ENCODE results near the gene TMEM132E.

TMEM132E gene

GRCh38 chr17:34671191-34671590, 91.8 kb downstream of the TMEM132E start:
- no peak for TF ChIP-seq TSHZ2 (CRISPR knock-in tag; IDR thresholded peaks at IDR 0.05)
- TF ChIP-seq ESRRG (CRISPR knock-in tag; IDR thresholded peaks at IDR 0.05): no peak
- TF ChIP-seq POU6F1 (CRISPR knock-in tag; IDR thresholded peaks at IDR 0.05; ENCODE audit: borderline replicate concordance, low read depth): no peak
- TF ChIP-seq SNAI2 (CRISPR knock-in tag; IDR thresholded peaks at IDR 0.05): no peak
- TF ChIP-seq ZNF8 (CRISPR knock-in tag; IDR thresholded peaks at IDR 0.05): no peak
- no peak for TF ChIP-seq CSDC2 (CRISPR knock-in tag; IDR thresholded peaks at IDR 0.05)
- no peak for TF ChIP-seq RARB (CRISPR knock-in tag; IDR thresholded peaks at IDR 0.05)
- no peak for TF ChIP-seq TCF4 (CRISPR knock-in tag; IDR thresholded peaks at IDR 0.05; ENCODE audit: borderline replicate concordance)
- no peak for TF ChIP-seq ISL1 (CRISPR knock-in tag; IDR thresholded peaks at IDR 0.05)
- TF ChIP-seq GLIS3 (CRISPR knock-in tag; IDR thresholded peaks at IDR 0.05): no peak
- ATAC-seq: no peak

- TF ChIP-seq ZNF70 (CRISPR knock-in tag; IDR thresholded peaks at IDR 0.05) (no peak), PATZ1 (CRISPR knock-in tag; IDR thresholded peaks at IDR 0.05; ENCODE audit: borderline replicate concordance) (no peak), TOX (CRISPR knock-in tag; IDR thresholded peaks at IDR 0.05; ENCODE audit: borderline replicate concordance) (no peak), ZNF565 (CRISPR knock-in tag; conservative IDR thresholded peaks at IDR 0.05; ENCODE audit: low read depth) (no peak), RARB (CRISPR knock-in tag; IDR thresholded peaks at IDR 0.05) (no peak), SNAI2 (CRISPR knock-in tag; IDR thresholded peaks at IDR 0.05) (no peak), TSHZ2 (CRISPR knock-in tag; IDR thresholded peaks at IDR 0.05) (no peak), ZC3H10 (CRISPR knock-in tag; IDR thresholded peaks at IDR 0.05) (no peak), BACH2 (CRISPR knock-in tag; IDR thresholded peaks at IDR 0.05; ENCODE audit: borderline replicate concordance) (no peak), ARNTL (CRISPR knock-in tag; IDR thresholded peaks at IDR 0.05; ENCODE audit: borderline replicate concordance, low read depth) (no peak), CREB5 (CRISPR knock-in tag; IDR thresholded peaks at IDR 0.05; ENCODE audit: low read depth) (no peak), POU6F1 (CRISPR knock-in tag; IDR thresholded peaks at IDR 0.05; ENCODE audit: borderline replicate concordance, low read depth) (no peak), PPARA (CRISPR knock-in tag; IDR thresholded peaks at IDR 0.05; ENCODE audit: borderline replicate concordance) (no peak), ZNF8 (CRISPR knock-in tag; IDR thresholded peaks at IDR 0.05) (no peak), CSDC2 (CRISPR knock-in tag; IDR thresholded peaks at IDR 0.05) (no peak), ZFP30 (CRISPR knock-in tag; IDR thresholded peaks at IDR 0.05) (no peak), ESRRG (CRISPR knock-in tag; IDR thresholded peaks at IDR 0.05) (no peak), ZFP3 (CRISPR knock-in tag; IDR thresholded peaks at IDR 0.05) (no peak), OSR1 (CRISPR knock-in tag; IDR thresholded peaks at IDR 0.05) (no peak), GLIS3 (CRISPR knock-in tag; IDR thresholded peaks at IDR 0.05) (no peak)
- no peak for ATAC-seq
Measured at GRCh38 chr17:34672176-34672785, 92.9 kb downstream of the TMEM132E start.

Data from SK-N-SH treated with all-trans-retinoic acid at 6 μM for 48 hours (cell line).